ENCODE results near the gene MAPK10.
"Not testable (repeated sequence)": the region's sequence is repeated elsewhere in the genome, so short reads cannot be mapped to it uniquely, and the experiment has no call there.

The MAPK10 gene

GRCh38 chr4:86034616-86035015, 325.2 kb downstream of the MAPK10 start:
- DNase-seq (ENCODE audit: low read depth) = no peak

GRCh38 chr4:86033171-86033570, 326.7 kb downstream of the MAPK10 start:
- DNase-seq (ENCODE audit: low read depth) = no peak

GRCh38 chr4:86032476-86033022, 327.3 kb downstream of the MAPK10 start:
- no peak for DNase-seq (ENCODE audit: low read depth)

- DNase-seq (ENCODE audit: low read depth) = no peak
Measured at GRCh38 chr4:86031927-86032326, 327.9 kb downstream of the MAPK10 start.

GRCh38 chr4:86026720-86027119, 333.1 kb downstream of the MAPK10 start:
- no peak for DNase-seq (ENCODE audit: low read depth)

- not testable (repeated sequence) for DNase-seq (ENCODE audit: low read depth)
Measured at GRCh38 chr4:86021671-86022070, 338.2 kb downstream of the MAPK10 start.

DNA sequence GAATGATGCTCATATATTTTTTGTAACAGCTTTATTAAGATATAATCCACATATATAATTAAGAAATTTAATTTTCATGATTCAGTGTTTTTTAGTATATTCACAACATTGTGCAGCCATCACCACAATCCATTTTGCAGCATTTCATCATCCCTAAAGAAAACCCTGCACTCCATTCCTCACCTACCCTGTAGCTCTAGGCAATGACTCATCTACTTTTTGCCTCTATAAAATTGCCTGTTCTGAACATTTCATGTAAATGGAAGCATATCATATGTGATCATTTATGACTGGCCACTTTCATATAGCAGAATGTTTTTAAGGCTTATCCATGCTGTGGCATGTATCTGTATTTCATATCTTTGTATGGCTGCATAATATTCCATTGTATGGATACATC, 339.9 kb downstream of the MAPK10 start:
- no peak for DNase-seq (ENCODE audit: low read depth)

DNA sequence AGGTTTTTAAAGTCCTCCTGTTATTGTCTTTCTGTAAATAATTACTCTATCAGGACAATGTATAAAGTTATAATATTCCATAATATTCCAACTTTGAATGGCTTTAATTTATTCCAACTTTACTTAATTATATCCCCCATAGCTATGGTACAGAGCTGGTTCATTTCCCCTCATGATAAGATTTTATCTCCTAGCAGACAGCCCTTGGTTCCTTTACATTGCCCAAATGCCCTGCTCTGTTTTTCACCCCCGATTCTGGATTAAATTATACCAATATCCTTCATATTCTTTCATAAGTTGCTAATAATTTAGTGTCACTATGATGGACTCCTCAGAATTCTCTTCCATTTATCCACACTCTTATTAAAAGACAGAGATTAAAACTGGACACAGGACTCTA, 340.5 kb downstream of the MAPK10 start:
- no peak for DNase-seq (ENCODE audit: low read depth)

DNA sequence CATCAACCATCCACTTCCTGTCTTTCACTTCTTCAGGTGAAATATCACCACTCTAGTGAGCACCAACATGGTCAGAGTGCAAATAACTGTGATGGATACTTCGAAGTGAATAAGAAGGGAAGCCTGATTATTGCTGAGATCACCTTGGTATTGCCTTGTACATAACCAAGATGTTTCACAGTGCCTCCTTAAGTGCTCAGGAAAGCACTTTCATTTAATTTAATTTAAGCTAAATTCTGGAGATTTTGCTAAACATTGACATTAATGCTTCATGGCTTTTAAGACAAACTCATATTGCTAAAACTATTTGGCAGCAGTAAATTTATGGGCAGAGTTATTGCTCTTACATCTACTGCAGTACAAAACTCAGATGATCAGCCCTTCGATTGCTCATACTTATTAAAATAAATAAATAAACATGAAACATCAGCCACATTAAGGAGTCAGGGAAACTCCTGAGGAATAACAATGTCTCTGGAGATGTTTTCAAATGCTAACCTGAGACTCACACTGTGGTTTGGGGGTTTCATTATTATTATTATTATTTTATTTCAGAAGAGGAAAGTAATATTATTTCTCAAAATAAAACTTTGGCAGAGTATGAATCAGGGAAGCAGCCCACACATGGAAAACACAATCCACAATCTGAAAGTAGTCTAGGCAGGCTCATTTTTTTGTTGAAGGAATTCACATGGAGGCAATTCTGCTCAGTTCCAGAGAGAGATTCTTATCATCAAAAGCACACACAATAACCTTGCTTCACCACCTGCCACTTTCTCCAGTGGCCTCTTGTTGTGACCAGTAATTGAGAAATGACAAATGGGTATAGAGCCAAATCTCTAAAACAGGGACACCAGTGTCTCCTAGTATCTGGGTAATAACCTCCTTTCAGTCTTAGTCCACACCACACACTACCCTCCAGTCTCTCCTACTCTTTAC, 344.2 kb downstream of the MAPK10 start:
- no peak for DNase-seq (ENCODE audit: low read depth)

DNA sequence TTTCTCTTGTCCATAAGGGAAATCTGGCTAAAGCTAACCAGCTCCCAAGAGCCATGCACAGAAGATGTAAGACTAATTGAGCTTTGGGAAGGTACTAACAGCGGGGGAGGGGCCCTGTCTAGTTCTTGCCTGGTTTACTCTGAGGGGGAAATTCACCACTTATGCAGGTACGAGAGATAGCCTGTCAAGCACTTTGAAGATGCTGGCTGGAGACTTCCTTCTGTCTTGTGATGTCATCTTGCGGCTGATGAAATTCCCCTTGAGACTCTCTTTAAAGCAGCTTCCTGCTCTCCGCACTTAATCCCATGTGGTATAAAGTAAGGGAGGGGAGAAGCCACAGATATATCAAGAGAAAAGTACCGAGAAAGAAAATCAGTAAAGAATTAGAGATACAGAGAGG, 345.3 kb downstream of the MAPK10 start:
- no peak for DNase-seq (ENCODE audit: low read depth)

- no peak for DNase-seq (ENCODE audit: low read depth)
Measured at GRCh38 chr4:86013621-86014020, 346.2 kb downstream of the MAPK10 start.

DNA sequence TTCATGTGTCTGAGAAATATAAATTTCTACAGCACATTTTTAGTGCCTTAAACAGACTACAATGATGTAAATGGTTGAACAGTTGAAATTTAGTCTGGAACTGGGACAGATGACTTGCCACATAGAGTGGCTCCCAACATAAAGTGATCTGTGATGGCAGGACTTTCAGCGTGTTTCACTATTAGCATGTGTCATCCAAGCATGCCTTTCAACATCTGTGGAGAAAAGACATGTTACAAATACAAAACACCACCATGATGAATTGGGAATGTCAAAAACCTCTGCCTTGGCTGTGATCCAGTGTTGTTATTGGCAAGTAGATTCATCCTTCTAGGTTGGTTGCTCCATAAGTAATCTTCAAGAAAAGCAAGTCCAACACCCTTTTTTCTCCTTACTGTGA, 348.7 kb downstream of the MAPK10 start:
- DNase-seq (ENCODE audit: low read depth) = no peak

DNA sequence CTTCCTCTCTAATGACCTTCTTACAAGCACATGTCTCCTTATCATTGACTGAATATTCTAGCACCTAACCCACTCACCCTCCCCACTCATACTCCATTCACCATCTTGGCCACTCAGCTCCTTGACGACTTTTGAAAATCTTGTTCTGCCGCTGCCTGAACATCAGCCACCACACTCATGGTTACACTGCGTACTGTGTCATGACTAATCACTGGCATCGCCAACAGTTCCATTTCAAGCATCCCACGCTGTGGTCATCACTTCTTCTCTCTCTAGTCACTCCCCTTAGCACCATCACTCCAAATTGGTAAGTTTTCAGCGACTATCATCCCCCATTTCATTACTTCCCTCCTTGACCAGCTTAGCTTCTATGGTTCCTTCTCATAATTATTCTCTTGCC, 352.8 kb downstream of the MAPK10 start:
- DNase-seq (ENCODE audit: low read depth) = no peak

GRCh38 chr4:86006057-86006456, 353.8 kb downstream of the MAPK10 start:
- no peak for DNase-seq (ENCODE audit: low read depth)

- DNase-seq (ENCODE audit: low read depth) = no peak
Measured at GRCh38 chr4:86004030-86004429, 355.8 kb downstream of the MAPK10 start.

- no peak for DNase-seq (ENCODE audit: low read depth)
Measured at GRCh38 chr4:86001591-86001990, 358.3 kb downstream of the MAPK10 start.

DNA sequence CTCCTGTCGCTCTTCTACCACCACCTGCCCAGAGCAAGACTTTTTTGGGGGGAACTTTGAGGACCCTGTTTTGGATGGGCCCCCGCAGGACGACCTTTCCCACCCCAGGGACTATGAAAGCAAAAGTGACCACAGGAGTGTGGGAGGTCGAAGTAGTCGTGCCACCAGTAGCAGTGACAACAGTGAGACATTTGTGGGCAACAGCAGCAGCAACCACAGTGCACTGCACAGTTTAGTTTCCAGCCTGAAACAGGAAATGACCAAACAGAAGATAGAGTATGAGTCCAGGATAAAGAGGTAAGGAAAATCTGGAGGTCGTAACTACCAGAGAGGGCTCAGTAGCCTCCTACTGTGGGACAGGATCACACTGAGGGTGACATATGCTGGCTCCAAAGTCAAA, 364.5 kb downstream of the MAPK10 start:
- no peak for DNase-seq (ENCODE audit: low read depth)

GRCh38 chr4:85994576-85994975, 365.3 kb downstream of the MAPK10 start:
- DNase-seq (ENCODE audit: low read depth) = no peak

DNA sequence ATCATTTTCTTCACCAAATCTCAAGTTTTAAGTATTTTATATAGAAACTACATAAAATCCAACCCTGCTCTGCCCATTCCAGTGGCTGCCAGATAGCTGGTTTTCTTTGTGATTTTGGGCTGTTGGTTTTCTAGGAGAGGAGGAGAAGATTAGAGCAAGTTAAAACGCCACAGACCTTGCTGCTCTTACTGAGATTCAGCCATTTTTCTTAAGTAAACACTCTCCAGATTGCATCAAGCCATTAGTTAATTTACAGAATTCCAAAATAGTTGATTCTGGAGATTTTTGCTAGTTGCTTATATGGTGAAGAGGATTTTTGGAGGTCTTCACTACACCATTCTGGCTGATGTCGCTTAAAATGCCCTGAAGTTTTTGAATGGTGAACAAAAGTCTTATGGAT, 366.2 kb downstream of the MAPK10 start:
- DNase-seq (ENCODE audit: low read depth) = no peak

- no peak for DNase-seq (ENCODE audit: low read depth)
Measured at GRCh38 chr4:85986266-85986665, 373.6 kb downstream of the MAPK10 start.

GRCh38 chr4:85979276-85979675, 380.6 kb downstream of the MAPK10 start:
- no peak for DNase-seq (ENCODE audit: low read depth)

GRCh38 chr4:85970535-85970934, 389.3 kb downstream of the MAPK10 start:
- DNase-seq (ENCODE audit: low read depth) = no peak

DNA sequence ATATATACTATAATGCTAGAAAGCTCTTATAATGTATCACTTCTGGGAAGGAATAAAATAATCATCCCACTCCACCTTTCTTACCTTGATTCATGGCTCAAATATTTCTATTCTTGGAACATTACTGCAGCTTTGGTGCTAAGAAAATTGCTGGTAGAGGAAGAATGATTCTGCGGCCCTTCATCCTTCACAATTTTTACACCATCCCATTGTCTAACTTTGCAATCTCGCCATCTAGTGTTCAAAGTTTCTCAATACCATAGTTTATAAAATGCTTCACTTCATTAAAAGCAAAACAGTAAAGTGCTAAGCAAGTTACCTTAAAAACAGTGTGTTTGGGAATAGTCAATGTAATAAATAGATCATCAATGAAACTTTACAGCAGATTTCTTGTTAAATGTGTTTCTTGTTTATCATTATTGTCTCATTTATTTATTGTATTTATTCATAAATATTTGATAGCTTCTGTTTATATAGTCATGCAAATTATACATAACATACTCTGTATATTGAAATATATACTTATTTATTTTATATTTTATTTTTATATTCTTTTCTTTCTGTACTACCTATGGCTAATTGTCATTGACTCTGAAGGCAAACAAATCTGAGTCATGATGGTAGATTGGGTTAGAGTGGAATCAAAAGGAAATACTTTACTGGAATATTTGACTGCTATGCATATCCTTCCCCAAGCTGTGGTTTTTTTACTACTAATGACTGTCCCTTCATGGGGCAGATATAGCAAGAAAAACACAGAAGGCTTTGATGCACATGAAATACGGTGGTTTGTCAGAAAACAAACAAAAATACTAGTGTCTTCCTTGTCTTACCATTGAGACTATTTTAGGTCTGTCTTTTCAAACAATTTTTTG, 390.7 kb downstream of the MAPK10 start:
- no peak for DNase-seq (ENCODE audit: low read depth)
